NCI-H69 (cell line): Measurements from ENCODE around the gene ACVR2A.

Experiments used
- DNase-seq: peaks from one replicate; lab custom pipeline; 2025; lab: John Stamatoyannopoulos, UW

ACVR2A gene

DNA sequence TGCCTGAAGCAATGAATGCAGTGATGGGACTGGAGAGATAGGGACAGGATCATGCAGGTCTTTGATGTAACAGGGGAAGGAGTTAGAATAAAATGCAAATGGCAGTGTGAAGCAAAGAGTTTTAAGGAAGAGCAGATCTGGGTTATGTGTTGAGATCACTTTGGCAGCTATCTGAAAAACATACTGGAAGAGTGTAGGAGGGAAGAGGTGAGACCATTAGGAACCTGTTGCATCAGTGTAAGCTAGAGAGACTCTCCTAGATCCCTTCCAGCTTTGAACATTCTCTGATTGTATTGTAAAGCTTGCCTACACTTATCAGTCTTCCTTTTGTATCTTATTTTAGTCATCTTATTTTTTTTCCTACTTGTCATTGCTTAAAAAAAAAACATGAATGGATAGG is 10.5 kb downstream of the ACVR2A start:
- DNase-seq, result peak; percentile 8

GRCh38 chr2:147855977-147856376 is 11.1 kb downstream of the ACVR2A start:
- DNase-seq, result peak; percentile 27

- peak; percentile 85 for DNase-seq
These were observed 15.2 kb downstream of the ACVR2A start for GRCh38 chr2:147860009-147860408.

- DNase-seq, result peak; percentile 3
These were observed 18.2 kb downstream of the ACVR2A start for GRCh38 chr2:147862859-147863516.

- no peak for DNase-seq
These were observed 19.0 kb downstream of the ACVR2A start for GRCh38 chr2:147863835-147864234.

GRCh38 chr2:147865560-147865959 is 20.7 kb downstream of the ACVR2A start:
- DNase-seq, result no peak

DNA sequence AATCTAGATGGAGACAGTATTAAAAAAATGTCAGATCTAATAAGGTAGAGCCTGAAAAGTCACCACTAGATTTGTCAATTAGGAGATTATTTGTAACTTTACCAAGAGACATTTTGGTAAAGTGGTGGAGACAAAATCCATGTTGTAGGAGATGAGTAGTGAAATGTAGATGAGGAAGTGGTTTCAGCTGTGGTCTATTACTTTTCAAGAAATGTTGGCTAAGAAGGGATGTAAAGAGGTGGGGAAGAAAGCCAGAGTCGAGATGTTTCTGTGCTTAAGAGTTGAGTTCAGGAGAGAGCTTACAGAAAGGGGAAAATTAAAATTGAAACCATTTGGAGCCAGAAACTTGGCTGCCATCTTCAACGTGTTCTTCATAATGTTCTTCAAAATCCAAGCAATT is 22.2 kb downstream of the ACVR2A start:
- no peak for DNase-seq

- no peak for DNase-seq
These were observed 25.1 kb downstream of the ACVR2A start for GRCh38 chr2:147869934-147870333.

DNA sequence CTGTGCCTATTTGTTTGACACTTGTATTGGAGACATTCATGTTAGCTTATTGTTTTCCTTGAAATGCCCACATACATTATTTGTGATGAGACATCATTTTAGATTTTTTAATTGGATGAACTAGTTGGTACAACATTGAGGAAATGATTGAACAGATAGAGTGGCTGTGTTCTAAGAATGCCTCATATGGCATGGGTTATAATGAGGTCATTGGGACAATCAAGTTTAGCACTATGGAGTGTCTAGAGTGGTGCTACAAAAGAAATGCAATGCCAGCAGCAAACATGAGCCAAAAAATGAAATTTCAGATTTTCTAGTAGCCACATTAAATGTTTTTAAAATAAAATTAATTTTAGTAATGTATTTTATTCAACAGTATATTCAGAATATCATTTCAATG is 28.1 kb downstream of the ACVR2A start:
- DNase-seq, result no peak

DNA sequence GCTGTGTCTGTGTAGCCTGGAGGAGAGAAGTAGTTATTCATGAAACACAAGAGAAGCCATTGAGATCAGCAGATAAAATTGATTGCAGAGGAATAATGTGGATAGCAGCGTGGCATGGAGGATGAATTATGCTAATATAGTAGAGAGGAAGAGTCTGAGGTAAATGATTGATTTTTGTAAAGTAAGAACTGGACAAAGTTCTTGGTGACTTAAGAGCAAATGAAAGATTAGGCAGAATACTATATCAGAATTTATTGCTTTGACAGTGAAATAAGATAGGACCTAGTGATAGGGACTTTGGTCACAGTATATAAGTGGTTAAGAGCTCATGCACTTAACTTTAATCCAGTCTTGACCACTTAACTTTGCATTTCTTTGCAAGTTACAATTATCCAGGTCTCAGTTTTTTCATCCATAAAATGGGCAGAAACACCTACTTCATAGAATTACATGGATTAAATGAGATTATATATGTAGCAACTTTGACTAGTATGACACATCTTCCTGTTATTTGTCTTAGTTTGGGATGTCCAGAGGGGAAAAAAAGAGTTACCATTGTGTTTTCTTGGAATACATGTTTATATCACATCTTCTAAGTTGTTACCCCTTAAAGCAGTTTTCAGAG is 29.1 kb downstream of the ACVR2A start:
- DNase-seq, result no peak

GRCh38 chr2:147879846-147880245 is 35.0 kb downstream of the ACVR2A start:
- no peak for DNase-seq

DNA sequence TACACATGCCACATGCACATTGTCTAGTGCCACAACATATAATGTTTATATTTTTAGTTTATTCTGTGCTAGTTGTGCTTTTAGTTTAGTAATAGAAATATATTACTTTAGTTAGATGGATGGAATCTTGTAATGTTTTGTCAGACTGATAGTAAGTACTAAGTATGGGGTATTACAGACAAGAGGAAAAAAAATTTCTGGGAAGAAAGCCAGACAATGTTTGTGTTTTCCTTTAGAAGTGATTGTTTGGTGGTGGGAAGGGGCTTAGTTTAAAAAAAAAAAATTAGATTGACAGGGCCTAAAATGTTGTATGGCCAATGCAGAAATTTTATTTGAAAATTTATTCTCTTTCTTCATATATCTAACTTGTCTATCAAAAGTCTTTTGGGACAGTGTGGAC is 37.8 kb downstream of the ACVR2A start:
- no peak for DNase-seq

GRCh38 chr2:147884830-147885229 is 40.0 kb downstream of the ACVR2A start:
- no peak for DNase-seq

DNA sequence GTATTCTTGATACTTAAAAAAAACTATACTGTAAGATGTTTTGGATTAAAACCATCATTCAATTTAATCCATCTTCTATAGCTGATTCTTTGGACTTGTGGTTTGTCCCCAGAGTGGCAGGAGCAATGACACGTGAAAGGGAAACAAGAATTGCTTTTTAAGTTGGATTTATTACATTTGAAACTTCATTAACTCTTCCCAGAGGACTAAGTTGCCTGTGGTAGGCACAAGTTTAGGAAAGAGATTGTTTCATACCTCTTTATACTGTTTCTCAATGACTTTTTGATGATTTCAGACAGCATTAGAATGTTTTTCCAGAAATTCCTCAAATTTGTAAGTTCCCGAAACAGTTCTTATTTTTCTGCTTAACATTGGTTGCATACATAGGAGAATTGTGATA is 41.3 kb downstream of the ACVR2A start:
- no peak for DNase-seq

- no peak for DNase-seq
These were observed 43.9 kb downstream of the ACVR2A start for GRCh38 chr2:147888680-147889079.

DNA sequence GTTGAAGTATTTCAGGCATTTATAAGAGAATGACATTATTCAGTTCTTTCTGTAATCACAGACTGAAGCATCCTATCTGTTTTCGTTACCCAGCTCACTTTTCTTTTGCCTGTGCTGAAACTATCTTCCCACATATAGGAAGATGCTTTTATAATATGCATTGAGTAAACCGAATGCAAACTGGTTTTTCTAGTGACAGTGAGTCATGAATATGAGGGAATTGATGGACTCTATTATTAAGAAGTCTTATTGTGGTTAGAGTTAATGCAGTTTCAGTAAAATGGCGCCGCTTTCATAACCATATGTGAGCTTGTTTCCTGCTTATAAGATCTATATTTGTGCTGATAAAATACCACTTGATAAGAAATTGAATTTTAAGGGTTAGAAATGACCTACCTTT is 59.2 kb downstream of the ACVR2A start:
- no peak for DNase-seq

DNA sequence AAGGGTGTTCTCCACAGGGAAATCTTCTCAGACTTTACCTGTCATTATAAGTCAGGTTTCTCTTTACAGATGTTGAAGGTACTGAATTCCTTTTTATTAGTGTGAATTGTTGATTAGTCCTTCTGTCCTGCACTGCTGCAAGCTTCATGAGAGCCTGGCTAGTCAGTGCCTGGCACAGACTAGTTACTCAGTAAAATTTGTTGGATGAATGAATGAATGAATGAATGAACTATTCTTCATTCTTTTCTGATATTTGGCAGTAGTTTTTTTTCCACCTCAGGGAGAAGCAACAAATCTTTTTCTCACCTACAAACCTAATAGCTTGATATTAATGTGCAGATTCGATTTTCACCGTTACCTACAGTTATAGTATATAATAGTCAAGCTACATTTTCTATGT is 64.3 kb downstream of the ACVR2A start:
- DNase-seq, result no peak

GRCh38 chr2:147910990-147911473 is 66.2 kb downstream of the ACVR2A start:
- peak; percentile 50 for DNase-seq

- peak; percentile 32 for DNase-seq
These were observed 69.1 kb downstream of the ACVR2A start for GRCh38 chr2:147913701-147914480.

DNA sequence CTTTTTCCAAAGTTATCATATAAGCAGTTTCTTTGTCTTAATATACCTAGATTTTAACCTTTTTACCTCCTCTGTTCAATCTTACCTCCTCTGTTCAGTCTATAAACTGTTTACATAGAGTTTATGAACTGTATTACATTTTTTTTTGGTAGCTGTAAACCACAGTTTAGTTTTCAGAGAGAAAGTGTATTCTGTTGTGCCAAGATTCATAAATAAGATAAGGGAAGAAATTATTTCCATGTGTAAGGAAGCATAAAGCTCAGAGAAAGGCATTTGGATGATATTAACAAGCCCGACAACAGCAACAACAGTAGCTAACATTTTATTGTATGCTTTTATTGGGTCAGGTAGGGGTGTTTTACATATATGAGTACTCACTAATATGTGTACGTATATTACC is 71.2 kb downstream of the ACVR2A start:
- DNase-seq, result no peak

GRCh38 chr2:147916723-147917122 is 71.9 kb downstream of the ACVR2A start:
- no peak for DNase-seq

DNA sequence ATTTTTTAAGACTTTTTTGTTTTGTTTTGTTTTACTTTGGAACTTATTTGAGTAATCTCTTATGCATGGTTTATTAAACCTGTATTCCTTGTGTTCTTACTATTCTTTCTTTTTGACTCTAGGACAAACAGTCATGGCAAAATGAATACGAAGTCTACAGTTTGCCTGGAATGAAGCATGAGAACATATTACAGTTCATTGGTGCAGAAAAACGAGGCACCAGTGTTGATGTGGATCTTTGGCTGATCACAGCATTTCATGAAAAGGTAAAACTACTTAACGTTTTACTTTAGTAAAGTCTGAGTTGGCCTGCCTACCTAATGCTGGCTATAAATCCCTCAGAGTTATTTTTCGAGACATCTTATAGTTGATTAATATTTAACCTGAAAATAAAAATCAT is 72.3 kb downstream of the ACVR2A start:
- DNase-seq, result no peak

GRCh38 chr2:147923846-147924245 is 79.0 kb downstream of the ACVR2A start:
- no peak for DNase-seq
